Measurements from ENCODE around the gene SNAP91. TPM values are rescaled to one million over a fixed set of nuclear protein-coding genes. Genes with fewer than 3 reads are reported as not detected.
A peak's percentile ranks its signal among the peaks of the same experiment; 100 is the strongest.

Gene SNAP91
- total RNA-seq, 4 donors from 2014 or later = 3.0 to 9.4 (median 6.4) TPM

GRCh38 chr6:83514466-83514865 lies 194.4 kb downstream of the SNAP91 start:
- Histone ChIP-seq H3K4me1 (peaks cover 0 to 34% (median 3%) of the 10 kb centered on the region in 3 donors), H3K27me3 (no peaks in the 10 kb centered on the region), H3K4me3 (no peak overlapping the region), H3K36me3 (no peaks in the 10 kb centered on the region), H3K27ac (no peak overlapping the region), H3K9me3 (no peaks in the 10 kb centered on the region)
- no peak for ATAC-seq
- WGBS, 2 donors (ENCODE audit: low coverage in 1 of 2) = 35 to 36% methylated on average over 1 of the region's 1 CpG
- TF ChIP-seq EP300 (IDR thresholded peaks at IDR 0.05) (no peak), CTCF (IDR thresholded peaks at IDR 0.05) (no peak), POLR2AphosphoS5 (IDR thresholded peaks at IDR 0.05) (no peak), POLR2A (IDR thresholded peaks at IDR 0.05) (no peak)

- peak; percentile 82 for ATAC-seq
- peak within 1 kb of the TSS in 3 of 4 donors; percentile 41 to 62 (median 42) for H3K27ac ChIP-seq
- H3K27me3 ChIP-seq = no peaks in the 10 kb centered on the region
- 3 to 6% methylated on average over 6 to 10 of the region's 38 CpGs for WGBS, 2 donors (ENCODE audit: low coverage in 1 of 2)
- H3K36me3 ChIP-seq = no peaks in the 10 kb centered on the region
- H3K4me1 ChIP-seq = peaks cover 0 to 34% (median 3%) of the 10 kb centered on the region in 3 donors
- no peaks in the 10 kb centered on the region for H3K9me3 ChIP-seq
- TF ChIP-seq CTCF (IDR thresholded peaks at IDR 0.05) = peak; percentile 24 to 76 (median 56)
- no peak for TF ChIP-seq POLR2AphosphoS5 (IDR thresholded peaks at IDR 0.05)
- peak within 1 kb of the TSS; percentile 51 to 53 for H3K4me3 ChIP-seq
Observed at GRCh38 chr6:83511901-83512681, 196.8 kb downstream of the SNAP91 start, which contains the start of gene PRSS35. Gene PRSS35 (plus strand): TSS chr6:83512534. CDS start chr6:83523442, 10,908 bp downstream.

GRCh38 chr6:83511266-83511665 lies 197.6 kb downstream of the SNAP91 start:
- TF ChIP-seq EP300 (IDR thresholded peaks at IDR 0.05) (no peak), POLR2A (IDR thresholded peaks at IDR 0.05) (no peak), CTCF (IDR thresholded peaks at IDR 0.05) (no peak), POLR2AphosphoS5 (IDR thresholded peaks at IDR 0.05) (no peak)
- Histone ChIP-seq H3K27ac (no peak overlapping the region), H3K36me3 (no peaks in the 10 kb centered on the region), H3K4me1 (peaks cover 0 to 34% (median 3%) of the 10 kb centered on the region in 3 donors), H3K4me3 (no peak overlapping the region), H3K27me3 (no peaks in the 10 kb centered on the region), H3K9me3 (no peaks in the 10 kb centered on the region)
- ATAC-seq = no peak
- WGBS, 2 donors (ENCODE audit: low coverage in 1 of 2) = 75 to 77% methylated on average over 8 of the region's 8 CpGs

GRCh38 chr6:83510791-83511190 lies 198.1 kb downstream of the SNAP91 start:
- no peak overlapping the region for H3K4me3 ChIP-seq
- no peaks in the 10 kb centered on the region for H3K9me3 ChIP-seq
- ATAC-seq = no peak
- H3K36me3 ChIP-seq = no peaks in the 10 kb centered on the region
- H3K27ac ChIP-seq = no peak overlapping the region
- 91% methylated on average over 3 of the region's 3 CpGs; no CpG with 5 or more reads in 1 of the 2 donors for WGBS, 2 donors (ENCODE audit: low coverage in 1 of 2)
- H3K4me1 ChIP-seq = peaks cover 0 to 34% (median 3%) of the 10 kb centered on the region in 3 donors
- TF ChIP-seq POLR2AphosphoS5 (IDR thresholded peaks at IDR 0.05) (no peak), CTCF (IDR thresholded peaks at IDR 0.05) (no peak)
- H3K27me3 ChIP-seq = no peaks in the 10 kb centered on the region

- peaks cover 0 to 31% (median 3%) of the 10 kb centered on the region in 3 donors for H3K4me1 ChIP-seq
- 80% methylated on average over 1 of the region's 1 CpG; no CpG with 5 or more reads in 1 of the 2 donors for WGBS, 2 donors (ENCODE audit: low coverage in 1 of 2)
- TF ChIP-seq EP300 (IDR thresholded peaks at IDR 0.05) = no peak
- no peak for TF ChIP-seq POLR2AphosphoS5 (IDR thresholded peaks at IDR 0.05)
- TF ChIP-seq CTCF (IDR thresholded peaks at IDR 0.05) = no peak
- TF ChIP-seq POLR2A (IDR thresholded peaks at IDR 0.05) = no peak
- no peaks in the 10 kb centered on the region for H3K36me3 ChIP-seq
- H3K27me3 ChIP-seq = no peaks in the 10 kb centered on the region
- ATAC-seq = no peak
- no peak overlapping the region for H3K27ac ChIP-seq
- H3K9me3 ChIP-seq = no peaks in the 10 kb centered on the region
- H3K4me3 ChIP-seq = no peak overlapping the region
Observed at GRCh38 chr6:83509441-83509840, 199.5 kb downstream of the SNAP91 start.
